A549 (cell line): Measurements from ENCODE around the gene SLC24A3.

Experiments used
- CTCF ChIP-seq: fragments of >200 bp; sonication (Bioruptor Twin); formaldehyde crosslinking; IDR thresholded peaks from 3 replicates; pipeline ENCODE4 v1.5.1; 2016
- HDAC2 ChIP-seq: fragments of 200-600 bp; sonication (generic); IDR thresholded peaks from 2 replicates; pipeline ENCODE4 v1.6.1; 2016
- POLR2A ChIP-seq: IDR thresholded peaks from 2 replicates; pipeline ENCODE4 v1.6.1; 2012; ENCODE audit warnings: mild to moderate bottlenecking, low read length
- RCOR1 ChIP-seq: fragments of 150-350 bp; IDR thresholded peaks from 2 replicates; pipeline ENCODE4 v1.6.1; 2014; ENCODE audit warnings: antibody characterized with exemption, low read length, low read depth
- TF ChIP-seq, protein P1 (sequence below): fragments of 200-600 bp; sonication (generic); IDR thresholded peaks from 2 replicates; pipeline ENCODE4 v1.6.1; 2016; ENCODE audit warnings: antibody characterized with exemption, mild to moderate bottlenecking, moderate library complexity
- TF ChIP-seq, protein P2 (sequence below): IDR thresholded peaks from 2 replicates; pipeline ENCODE4 v1.6.1; 2012

GRCh38 chr20:19677336-19677735 is 464.9 kb downstream of the SLC24A3 start:
- TF ChIP-seq CTCF (no peak), RCOR1 (no peak), POLR2A (no peak), HDAC2 (no peak)
- TF ChIP-seq, protein P1, sequence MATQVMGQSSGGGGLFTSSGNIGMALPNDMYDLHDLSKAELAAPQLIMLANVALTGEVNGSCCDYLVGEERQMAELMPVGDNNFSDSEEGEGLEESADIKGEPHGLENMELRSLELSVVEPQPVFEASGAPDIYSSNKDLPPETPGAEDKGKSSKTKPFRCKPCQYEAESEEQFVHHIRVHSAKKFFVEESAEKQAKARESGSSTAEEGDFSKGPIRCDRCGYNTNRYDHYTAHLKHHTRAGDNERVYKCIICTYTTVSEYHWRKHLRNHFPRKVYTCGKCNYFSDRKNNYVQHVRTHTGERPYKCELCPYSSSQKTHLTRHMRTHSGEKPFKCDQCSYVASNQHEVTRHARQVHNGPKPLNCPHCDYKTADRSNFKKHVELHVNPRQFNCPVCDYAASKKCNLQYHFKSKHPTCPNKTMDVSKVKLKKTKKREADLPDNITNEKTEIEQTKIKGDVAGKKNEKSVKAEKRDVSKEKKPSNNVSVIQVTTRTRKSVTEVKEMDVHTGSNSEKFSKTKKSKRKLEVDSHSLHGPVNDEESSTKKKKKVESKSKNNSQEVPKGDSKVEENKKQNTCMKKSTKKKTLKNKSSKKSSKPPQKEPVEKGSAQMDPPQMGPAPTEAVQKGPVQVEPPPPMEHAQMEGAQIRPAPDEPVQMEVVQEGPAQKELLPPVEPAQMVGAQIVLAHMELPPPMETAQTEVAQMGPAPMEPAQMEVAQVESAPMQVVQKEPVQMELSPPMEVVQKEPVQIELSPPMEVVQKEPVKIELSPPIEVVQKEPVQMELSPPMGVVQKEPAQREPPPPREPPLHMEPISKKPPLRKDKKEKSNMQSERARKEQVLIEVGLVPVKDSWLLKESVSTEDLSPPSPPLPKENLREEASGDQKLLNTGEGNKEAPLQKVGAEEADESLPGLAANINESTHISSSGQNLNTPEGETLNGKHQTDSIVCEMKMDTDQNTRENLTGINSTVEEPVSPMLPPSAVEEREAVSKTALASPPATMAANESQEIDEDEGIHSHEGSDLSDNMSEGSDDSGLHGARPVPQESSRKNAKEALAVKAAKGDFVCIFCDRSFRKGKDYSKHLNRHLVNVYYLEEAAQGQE: no peak
- TF ChIP-seq, protein P2, sequence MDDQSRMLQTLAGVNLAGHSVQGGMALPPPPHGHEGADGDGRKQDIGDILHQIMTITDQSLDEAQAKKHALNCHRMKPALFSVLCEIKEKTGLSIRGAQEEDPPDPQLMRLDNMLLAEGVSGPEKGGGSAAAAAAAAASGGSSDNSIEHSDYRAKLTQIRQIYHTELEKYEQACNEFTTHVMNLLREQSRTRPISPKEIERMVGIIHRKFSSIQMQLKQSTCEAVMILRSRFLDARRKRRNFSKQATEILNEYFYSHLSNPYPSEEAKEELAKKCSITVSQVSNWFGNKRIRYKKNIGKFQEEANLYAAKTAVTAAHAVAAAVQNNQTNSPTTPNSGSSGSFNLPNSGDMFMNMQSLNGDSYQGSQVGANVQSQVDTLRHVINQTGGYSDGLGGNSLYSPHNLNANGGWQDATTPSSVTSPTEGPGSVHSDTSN: no peak
